HG02852 (cell line): Measurements from ENCODE around the gene MICU1.
"Not testable (repeated sequence)": the region's sequence is repeated elsewhere in the genome, so short reads cannot be mapped to it uniquely, and the experiment has no call there.

Experiments
- ATAC-seq: cut with Tn5 transposase; IDR thresholded peaks from one replicate; pipeline ENCODE4 v1.9.1; 2021; ENCODE audit warnings: mild to moderate bottlenecking, moderate library complexity; ENCODE audit not compliant: unreplicated experiment

Gene MICU1

GRCh38 chr10:72460284-72460876 lies 165.5 kb downstream of the MICU1 start:
- no peak for ATAC-seq

- no peak for ATAC-seq
Observed at GRCh38 chr10:72459301-72459700, 166.6 kb downstream of the MICU1 start.

GRCh38 chr10:72455889-72456595 lies 169.8 kb downstream of the MICU1 start:
- no peak for ATAC-seq

GRCh38 chr10:72449941-72450441 lies 175.9 kb downstream of the MICU1 start:
- ATAC-seq, result no peak

GRCh38 chr10:72445851-72446250 lies 180.0 kb downstream of the MICU1 start:
- no peak for ATAC-seq

- ATAC-seq, result not testable (repeated sequence)
Observed at GRCh38 chr10:72442969-72443368, 182.9 kb downstream of the MICU1 start.

GRCh38 chr10:72435570-72435969 lies 190.3 kb downstream of the MICU1 start:
- ATAC-seq, result no peak

- ATAC-seq, result not testable (repeated sequence)
Observed at GRCh38 chr10:72430936-72431335, 194.9 kb downstream of the MICU1 start.

GRCh38 chr10:72429931-72430330 lies 195.9 kb downstream of the MICU1 start:
- ATAC-seq, result no peak

- no peak for ATAC-seq
Observed at GRCh38 chr10:72426986-72427385, 198.9 kb downstream of the MICU1 start.

- no peak for ATAC-seq
Observed at GRCh38 chr10:72425133-72425532, 200.7 kb downstream of the MICU1 start.

- ATAC-seq, result no peak
Observed at GRCh38 chr10:72424561-72424960, 201.3 kb downstream of the MICU1 start.

- ATAC-seq, result no peak
Observed at GRCh38 chr10:72423426-72423825, 202.5 kb downstream of the MICU1 start.

- no peak for ATAC-seq
Observed at GRCh38 chr10:72421885-72422540, 203.9 kb downstream of the MICU1 start.

- no peak for ATAC-seq
Observed at GRCh38 chr10:72419241-72419640, 206.6 kb downstream of the MICU1 start.

GRCh38 chr10:72418679-72419078 lies 207.2 kb downstream of the MICU1 start:
- no peak for ATAC-seq

GRCh38 chr10:72417971-72418370 lies 207.9 kb downstream of the MICU1 start:
- ATAC-seq, result no peak

GRCh38 chr10:72416661-72417060 lies 209.2 kb downstream of the MICU1 start:
- ATAC-seq, result no peak

- no peak for ATAC-seq
Observed at GRCh38 chr10:72414642-72415041, 211.2 kb downstream of the MICU1 start.

GRCh38 chr10:72409167-72409566 lies 216.7 kb downstream of the MICU1 start:
- no peak for ATAC-seq

GRCh38 chr10:72407927-72408600 lies 217.8 kb downstream of the MICU1 start:
- no peak for ATAC-seq
